ENCODE measurements around the gene TMEM72. TPM values are rescaled to one million over a fixed set of nuclear protein-coding genes. Genes with fewer than 3 reads are reported as not detected.

The TMEM72 gene
- total and polyA plus RNA-seq, 2 experiments from 2014 or later = 1.3 to 2.3 TPM

GRCh38 chr10:44949915-44950314 is 38.8 kb downstream of the TMEM72 start:
- H3K4me3 ChIP-seq = no peak overlapping the region
- H3K9me3 ChIP-seq (ENCODE audit: low read depth) = no peaks in the 10 kb centered on the region
- peaks cover 39% of the 10 kb centered on the region for H3K4me1 ChIP-seq (ENCODE audit: low read depth)
- DNase-seq (ENCODE audit: low read depth in 1 of 2, low spot score in 1 of 2) = peak in 1 of 2 donors; percentile 27
- no peaks in the 10 kb centered on the region for H3K27me3 ChIP-seq
- H3K36me3 ChIP-seq = no peaks in the 10 kb centered on the region
- H3K27ac ChIP-seq = peak overlapping the region; percentile 84
- no peak for TF ChIP-seq CTCF (IDR thresholded peaks at IDR 0.05; ENCODE audit: low read depth, low read length)

- H3K4me3 ChIP-seq = no peak overlapping the region
- DNase-seq (ENCODE audit: low read depth in 1 of 2, low spot score in 1 of 2) = no peak
- no peak for TF ChIP-seq CTCF (IDR thresholded peaks at IDR 0.05; ENCODE audit: low read depth, low read length)
- no peaks in the 10 kb centered on the region for H3K27me3 ChIP-seq
- peaks cover 39% of the 10 kb centered on the region for H3K4me1 ChIP-seq (ENCODE audit: low read depth)
- H3K27ac ChIP-seq = peak overlapping the region; percentile 84
- H3K9me3 ChIP-seq (ENCODE audit: low read depth) = no peaks in the 10 kb centered on the region
- no peaks in the 10 kb centered on the region for H3K36me3 ChIP-seq
Observed at GRCh38 chr10:44950326-44951225, 39.4 kb downstream of the TMEM72 start.

GRCh38 chr10:44951576-44952226 is 40.6 kb downstream of the TMEM72 start:
- H3K4me3 ChIP-seq = no peak overlapping the region
- no peak for TF ChIP-seq CTCF (IDR thresholded peaks at IDR 0.05; ENCODE audit: low read depth, low read length)
- H3K36me3 ChIP-seq = no peaks in the 10 kb centered on the region
- H3K27me3 ChIP-seq = no peaks in the 10 kb centered on the region
- H3K27ac ChIP-seq = peak overlapping the region; percentile 73
- DNase-seq (ENCODE audit: low read depth in 1 of 2, low spot score in 1 of 2) = no peak
- no peaks in the 10 kb centered on the region for H3K9me3 ChIP-seq (ENCODE audit: low read depth)
- H3K4me1 ChIP-seq (ENCODE audit: low read depth) = peaks cover 39% of the 10 kb centered on the region

- DNase-seq (ENCODE audit: low read depth in 1 of 2, low spot score in 1 of 2) = peak in 1 of 2 donors; percentile 29
- TF ChIP-seq CTCF (IDR thresholded peaks at IDR 0.05; ENCODE audit: low read depth, low read length) = no peak
- Histone ChIP-seq H3K27ac (peak overlapping the region; percentile 73), H3K4me1 (ENCODE audit: low read depth) (peaks cover 39% of the 10 kb centered on the region), H3K9me3 (ENCODE audit: low read depth) (no peaks in the 10 kb centered on the region), H3K27me3 (no peaks in the 10 kb centered on the region), H3K4me3 (no peak overlapping the region), H3K36me3 (no peaks in the 10 kb centered on the region)
Observed at GRCh38 chr10:44952779-44953231, 41.7 kb downstream of the TMEM72 start.

- Histone ChIP-seq H3K27ac (no peak overlapping the region), H3K4me1 (ENCODE audit: low read depth) (peaks cover 46% of the 10 kb centered on the region), H3K36me3 (no peaks in the 10 kb centered on the region), H3K4me3 (no peak overlapping the region), H3K27me3 (no peaks in the 10 kb centered on the region), H3K9me3 (ENCODE audit: low read depth) (no peaks in the 10 kb centered on the region)
- no peak for TF ChIP-seq CTCF (IDR thresholded peaks at IDR 0.05; ENCODE audit: low read depth, low read length)
- no peak for DNase-seq (ENCODE audit: low read depth in 1 of 2, low spot score in 1 of 2)
Observed at GRCh38 chr10:44954042-44954441, 42.9 kb downstream of the TMEM72 start.
